MG63 (cell line): ENCODE data around the gene SERPINB13. TPM values are rescaled to one million over a fixed set of nuclear protein-coding genes. Genes with fewer than 3 reads are reported as not detected.
"Not testable (repeated sequence)": the region's sequence is repeated elsewhere in the genome, so short reads cannot be mapped to it uniquely, and the experiment has no call there.

ENCODE experiments used
- DNase-seq: peaks from one replicate; pipeline ENCODE4 v3.0.0-alpha.2; 2020
- H3K27me3 ChIP-seq: fragments of 250-450 bp; sonication (Bioruptor Pico); 2 replicates; pipeline ENCODE4 v1.5.1; 2020; ENCODE audit warnings: mild to moderate bottlenecking, moderate library complexity
- H3K36me3 ChIP-seq: fragments of 250-450 bp; sonication (Bioruptor Pico); 2 replicates; pipeline ENCODE4 v1.5.1; 2020; ENCODE audit warnings: mild to moderate bottlenecking, moderate library complexity
- H3K4me3 ChIP-seq: fragments of 250-450 bp; sonication (Bioruptor Pico); 2 replicates; pipeline ENCODE4 v1.5.1; 2020; ENCODE audit warnings: mild to moderate bottlenecking, moderate library complexity
- H3K9me3 ChIP-seq: fragments of 250-450 bp; sonication (Bioruptor Pico); 2 replicates; pipeline ENCODE4 v1.5.1; 2020; ENCODE audit warnings: mild to moderate bottlenecking, moderate library complexity
- total RNA-seq: library from RNA; depleted of rRNA; stranded (reverse); fragments of >200 nt; shearing (Covaris generic); gene quantifications from 2 replicates; pipeline ENCODE4 v1.2.3, GENCODE V29; 2014; ENCODE audit warnings: low replicate concordance; rRNA removed

Gene SERPINB13
- total RNA-seq, 1 experiment from 2014 or later, result not detected

- no peak overlapping the region for H3K4me3 ChIP-seq
- H3K36me3 ChIP-seq, result no peaks in the 10 kb centered on the region
- DNase-seq, result no peak
- H3K27me3 ChIP-seq, result no peaks in the 10 kb centered on the region
- H3K9me3 ChIP-seq, result 0 out of 2 replicates have a peak, but pooled peaks cover 1% of the 10 kb centered on the region
Measured at GRCh38 chr18:63619661-63620060, 32.5 kb downstream of the SERPINB13 start.

GRCh38 chr18:63624863-63625262 lies 37.7 kb downstream of the SERPINB13 start:
- Histone ChIP-seq H3K27me3 (no peaks in the 10 kb centered on the region), H3K4me3 (no peak overlapping the region), H3K36me3 (no peaks in the 10 kb centered on the region), H3K9me3 (0 out of 2 replicates have a peak, but pooled peaks cover 1% of the 10 kb centered on the region)
- DNase-seq, result no peak

- Histone ChIP-seq H3K36me3 (no peaks in the 10 kb centered on the region), H3K4me3 (no peak overlapping the region), H3K27me3 (no peaks in the 10 kb centered on the region), H3K9me3 (0 out of 2 replicates have a peak, but pooled peaks cover 1% of the 10 kb centered on the region)
- DNase-seq, result no peak
Measured at GRCh38 chr18:63626431-63626830, 39.3 kb downstream of the SERPINB13 start.

- Histone ChIP-seq H3K36me3 (no peaks in the 10 kb centered on the region), H3K4me3 (no peak overlapping the region), H3K9me3 (0 out of 2 replicates have a peak, but pooled peaks cover 1% of the 10 kb centered on the region), H3K27me3 (no peaks in the 10 kb centered on the region)
- DNase-seq, result no peak
Measured at GRCh38 chr18:63627819-63628218, 40.7 kb downstream of the SERPINB13 start.

- Histone ChIP-seq H3K36me3 (no peaks in the 10 kb centered on the region), H3K9me3 (no peaks in the 10 kb centered on the region), H3K4me3 (no peak overlapping the region), H3K27me3 (no peaks in the 10 kb centered on the region)
- DNase-seq, result no peak
Measured at GRCh38 chr18:63637703-63638102, 50.6 kb downstream of the SERPINB13 start.

GRCh38 chr18:63641157-63641680 lies 54.1 kb downstream of the SERPINB13 start:
- H3K36me3 ChIP-seq, H3K9me3 ChIP-seq, DNase-seq, H3K4me3 ChIP-seq, H3K27me3 ChIP-seq: not testable (repeated sequence)

GRCh38 chr18:63642668-63643356 lies 55.7 kb downstream of the SERPINB13 start:
- DNase-seq, H3K4me3 ChIP-seq, H3K9me3 ChIP-seq, H3K36me3 ChIP-seq, H3K27me3 ChIP-seq: not testable (repeated sequence)

GRCh38 chr18:63644142-63644541 lies 57.0 kb downstream of the SERPINB13 start, which contains the start of gene SERPINB4:
Gene SERPINB4 (minus strand): TSS chr18:63644256. CDS start chr18:63643577, 679 bp downstream.
- DNase-seq, H3K9me3 ChIP-seq, H3K27me3 ChIP-seq, H3K4me3 ChIP-seq, H3K36me3 ChIP-seq: not testable (repeated sequence)

GRCh38 chr18:63644694-63645093 lies 57.6 kb downstream of the SERPINB13 start:
- DNase-seq, H3K36me3 ChIP-seq, H3K9me3 ChIP-seq: not testable (repeated sequence)

GRCh38 chr18:63646936-63647335 lies 59.8 kb downstream of the SERPINB13 start:
- no peak for DNase-seq
- Histone ChIP-seq H3K27me3 (no peaks in the 10 kb centered on the region), H3K9me3 (no peaks in the 10 kb centered on the region), H3K4me3 (no peak overlapping the region), H3K36me3 (no peaks in the 10 kb centered on the region)

More at GRCh38 chr18:63644694-63645093, 57.6 kb downstream of the SERPINB13 start:
- not testable (repeated sequence) for H3K27me3 ChIP-seq, H3K4me3 ChIP-seq

- DNase-seq, result no peak
- Histone ChIP-seq H3K4me3 (no peak overlapping the region), H3K9me3 (no peaks in the 10 kb centered on the region), H3K36me3 (no peaks in the 10 kb centered on the region), H3K27me3 (no peaks in the 10 kb centered on the region)
Measured at GRCh38 chr18:63648241-63648640, 61.1 kb downstream of the SERPINB13 start.

Other genes starting within 250 kb of the SERPINB13 start
- 17.5 and 23.7 TPM in 2 replicates for gene KDSR, start 220.1 kb upstream of the SERPINB13 start, total RNA-seq
- 28.9 and 43.9 TPM in 2 replicates for gene VPS4B, start 164.9 kb upstream of the SERPINB13 start, total RNA-seq
- gene SERPINB5, start 110.4 kb upstream of the SERPINB13 start, total RNA-seq, result 37.8 and 43.9 TPM in 2 replicates
- gene SERPINB12, start 45.0 kb upstream of the SERPINB13 start, total RNA-seq, result not detected in 2 replicates
- gene SERPINB4, start 56.9 kb downstream of the SERPINB13 start, total RNA-seq, result not detected in 2 replicates
- not detected in 2 replicates for gene SERPINB3, start 74.5 kb downstream of the SERPINB13 start, total RNA-seq
- gene SERPINB11, start 115.6 kb downstream of the SERPINB13 start, total RNA-seq, result not detected in 2 replicates
- gene SERPINB7, start 188.1 kb downstream of the SERPINB13 start, total RNA-seq, result 0.99 and 4.7 TPM in 2 replicates